GM15510 (cell line): ENCODE results near the gene NRN1L.

Experiments
- POLR2A ChIP-seq: IDR thresholded peaks from 3 replicates; pipeline ENCODE4 v1.6.1; 2011; ENCODE audit warnings: borderline replicate concordance; ENCODE audit not compliant: insufficient read length; ENCODE audit errors: extremely low read depth

The NRN1L gene

DNA sequence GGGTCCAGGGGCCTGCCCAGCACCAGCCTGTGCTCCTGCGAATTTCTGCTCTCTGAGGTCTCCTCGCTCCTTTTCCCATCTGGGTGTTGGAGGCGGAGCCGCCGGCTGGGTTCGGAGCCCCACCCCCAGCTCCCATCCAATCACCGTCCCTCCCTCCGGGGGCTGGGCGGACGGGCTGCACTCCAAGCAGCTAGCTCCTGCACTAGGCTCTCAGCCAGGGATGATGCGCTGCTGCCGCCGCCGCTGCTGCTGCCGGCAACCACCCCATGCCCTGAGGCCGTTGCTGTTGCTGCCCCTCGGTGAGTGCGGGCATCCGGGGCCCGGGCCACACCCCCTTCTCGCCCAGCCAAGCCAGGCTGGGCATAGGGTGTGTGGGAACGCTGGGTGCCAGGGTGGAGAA is at the start of gene NRN1L:
Gene NRN1L, plus strand, starts transcription at position 202 of the 400 bp plus-strand sequence. Its CDS starts 19 bp downstream, at position 221.
- TF ChIP-seq POLR2A: no peak

DNA sequence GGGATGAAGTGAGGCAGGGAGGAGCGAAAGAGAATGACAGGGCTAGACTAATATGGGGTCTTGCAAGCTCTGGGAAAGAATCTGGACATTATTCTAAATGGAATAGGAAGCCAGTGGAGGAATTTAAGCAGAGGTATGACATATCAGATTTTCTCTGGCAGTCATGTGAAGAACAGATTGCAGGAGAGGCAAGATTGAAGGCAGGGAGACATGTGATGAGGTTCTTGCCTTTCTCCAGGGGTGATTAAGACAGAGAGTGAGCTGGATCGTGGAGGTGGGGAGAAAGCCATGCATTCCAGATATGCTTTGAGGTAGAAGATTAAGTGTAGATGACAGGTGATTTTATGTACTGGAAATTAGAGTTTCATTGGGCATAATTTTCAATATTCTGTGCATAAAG is 46.9 kb upstream of the NRN1L start:
- TF ChIP-seq POLR2A: no peak

DNA sequence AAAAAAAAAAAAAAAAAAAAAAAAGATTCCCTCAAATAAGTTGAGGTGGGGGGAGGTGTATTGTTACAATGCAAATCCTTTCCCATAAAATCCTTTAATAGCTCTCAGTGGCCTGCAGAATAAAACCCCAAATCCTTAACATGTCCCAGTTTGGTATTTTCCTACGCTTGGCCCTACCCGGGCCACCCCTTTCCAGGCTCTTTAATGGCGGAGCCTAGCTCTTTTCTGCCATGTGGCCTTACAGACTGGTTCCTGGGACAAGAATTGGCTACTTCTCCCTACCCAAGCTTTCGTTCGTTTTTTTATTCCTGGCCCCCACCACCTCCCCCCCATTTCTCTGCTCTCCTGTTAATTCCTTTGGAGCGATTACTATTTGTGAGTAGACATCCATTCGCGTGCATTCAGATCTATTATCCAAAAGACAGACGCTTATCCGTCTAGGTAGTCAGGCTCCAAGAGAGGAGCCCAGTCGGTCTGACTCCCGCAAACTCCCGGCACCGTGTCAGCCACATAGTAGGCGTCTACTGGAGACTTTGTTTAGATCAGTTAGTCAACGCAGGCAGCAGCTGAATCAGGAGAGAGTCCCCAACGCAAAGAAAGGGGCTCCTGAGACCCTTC is 43.4 kb upstream of the NRN1L start:
- TF ChIP-seq POLR2A: no peak

DNA sequence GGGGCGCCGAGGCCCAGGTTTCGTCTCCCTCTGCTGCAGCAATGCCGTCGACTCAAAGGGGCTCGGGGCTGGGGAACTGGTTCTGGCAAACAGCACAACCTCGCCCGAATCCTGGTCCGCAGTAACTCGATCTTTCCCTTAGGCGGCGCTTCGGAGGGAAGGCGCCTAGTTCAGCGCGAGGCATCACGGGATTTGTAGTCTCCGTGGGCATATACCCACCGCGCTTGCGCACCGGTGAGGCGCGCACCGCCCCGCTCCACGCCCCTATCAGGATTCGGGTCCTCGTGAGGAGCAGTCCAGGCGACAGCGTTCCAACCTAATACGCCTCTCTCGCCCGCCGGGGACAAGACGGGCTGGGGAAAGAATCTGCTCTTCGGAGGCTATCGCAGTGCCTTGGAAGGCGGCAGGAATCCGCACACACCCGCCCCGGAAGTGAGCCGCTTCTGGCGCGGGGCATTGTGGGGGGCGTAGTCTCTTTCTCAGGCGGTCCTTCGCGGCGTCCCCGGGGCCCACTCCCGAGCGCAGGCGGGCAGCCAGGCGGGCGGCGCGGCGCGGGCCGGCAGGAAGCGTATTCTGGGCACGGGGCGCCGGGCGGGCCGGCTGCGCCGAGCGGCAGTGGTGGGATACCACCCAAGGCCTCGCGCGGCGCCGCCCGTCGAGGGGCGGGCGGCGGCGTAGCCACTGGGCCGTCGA is 42.7 kb upstream of the NRN1L start, which contains the start of gene THAP11:
Gene THAP11, plus strand, starts transcription at position 505 of the 693 bp plus-strand sequence. CDS start 235 bp downstream, outside the sequence.
- peak; percentile 70 for TF ChIP-seq POLR2A

DNA sequence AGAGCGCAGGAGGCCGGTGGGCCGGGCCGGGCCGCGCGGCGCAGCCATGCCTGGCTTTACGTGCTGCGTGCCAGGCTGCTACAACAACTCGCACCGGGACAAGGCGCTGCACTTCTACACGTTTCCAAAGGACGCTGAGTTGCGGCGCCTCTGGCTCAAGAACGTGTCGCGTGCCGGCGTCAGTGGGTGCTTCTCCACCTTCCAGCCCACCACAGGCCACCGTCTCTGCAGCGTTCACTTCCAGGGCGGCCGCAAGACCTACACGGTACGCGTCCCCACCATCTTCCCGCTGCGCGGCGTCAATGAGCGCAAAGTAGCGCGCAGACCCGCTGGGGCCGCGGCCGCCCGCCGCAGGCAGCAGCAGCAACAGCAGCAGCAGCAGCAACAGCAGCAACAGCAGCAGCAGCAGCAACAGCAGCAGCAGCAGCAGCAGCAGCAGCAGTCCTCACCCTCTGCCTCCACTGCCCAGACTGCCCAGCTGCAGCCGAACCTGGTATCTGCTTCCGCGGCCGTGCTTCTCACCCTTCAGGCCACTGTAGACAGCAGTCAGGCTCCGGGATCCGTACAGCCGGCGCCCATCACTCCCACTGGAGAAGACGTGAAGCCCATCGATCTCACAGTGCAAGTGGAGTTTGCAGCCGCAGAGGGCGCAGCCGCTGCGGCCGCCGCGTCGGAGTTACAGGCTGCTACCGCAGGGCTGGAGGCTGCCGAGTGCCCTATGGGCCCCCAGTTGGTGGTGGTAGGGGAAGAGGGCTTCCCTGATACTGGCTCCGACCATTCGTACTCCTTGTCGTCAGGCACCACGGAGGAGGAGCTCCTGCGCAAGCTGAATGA is 42.0 kb upstream of the NRN1L start:
- TF ChIP-seq POLR2A: peak; percentile 3

DNA sequence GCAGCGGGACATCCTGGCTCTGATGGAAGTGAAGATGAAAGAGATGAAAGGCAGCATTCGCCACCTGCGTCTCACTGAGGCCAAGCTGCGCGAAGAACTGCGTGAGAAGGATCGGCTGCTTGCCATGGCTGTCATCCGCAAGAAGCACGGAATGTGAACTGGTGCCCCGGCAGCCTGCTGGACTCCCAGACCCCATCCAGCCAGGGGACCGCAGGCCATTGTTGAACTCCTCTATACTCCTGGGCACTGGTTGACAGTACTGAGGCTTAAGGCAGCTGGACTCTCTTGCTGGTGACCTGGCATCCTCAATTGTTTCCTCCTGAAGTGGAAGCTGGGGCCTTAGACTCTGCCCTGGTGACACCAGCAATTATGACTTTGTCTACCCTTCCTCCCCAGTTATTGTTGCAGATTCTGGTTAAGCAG is 41.3 kb upstream of the NRN1L start:
- no peak for TF ChIP-seq POLR2A

DNA sequence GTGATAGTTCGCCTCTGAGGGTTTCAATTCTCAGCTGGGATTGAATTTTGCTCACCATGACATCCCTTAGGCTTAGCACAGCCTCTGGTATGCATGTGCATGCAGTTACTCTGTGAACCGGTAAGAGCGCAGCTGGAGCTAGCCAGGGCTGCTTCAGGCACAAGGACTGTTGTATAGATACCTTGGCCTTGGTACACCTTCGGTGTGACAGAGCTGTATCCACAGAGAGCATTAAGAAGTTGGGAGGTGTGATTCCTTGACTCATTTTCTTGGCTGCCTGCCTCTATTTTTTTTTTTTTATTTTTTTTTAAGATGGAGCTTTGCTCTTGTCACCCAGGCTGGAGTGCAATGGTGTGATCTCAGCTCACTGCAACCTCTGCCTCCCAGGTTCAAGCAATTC is 40.2 kb upstream of the NRN1L start:
- TF ChIP-seq POLR2A: no peak

DNA sequence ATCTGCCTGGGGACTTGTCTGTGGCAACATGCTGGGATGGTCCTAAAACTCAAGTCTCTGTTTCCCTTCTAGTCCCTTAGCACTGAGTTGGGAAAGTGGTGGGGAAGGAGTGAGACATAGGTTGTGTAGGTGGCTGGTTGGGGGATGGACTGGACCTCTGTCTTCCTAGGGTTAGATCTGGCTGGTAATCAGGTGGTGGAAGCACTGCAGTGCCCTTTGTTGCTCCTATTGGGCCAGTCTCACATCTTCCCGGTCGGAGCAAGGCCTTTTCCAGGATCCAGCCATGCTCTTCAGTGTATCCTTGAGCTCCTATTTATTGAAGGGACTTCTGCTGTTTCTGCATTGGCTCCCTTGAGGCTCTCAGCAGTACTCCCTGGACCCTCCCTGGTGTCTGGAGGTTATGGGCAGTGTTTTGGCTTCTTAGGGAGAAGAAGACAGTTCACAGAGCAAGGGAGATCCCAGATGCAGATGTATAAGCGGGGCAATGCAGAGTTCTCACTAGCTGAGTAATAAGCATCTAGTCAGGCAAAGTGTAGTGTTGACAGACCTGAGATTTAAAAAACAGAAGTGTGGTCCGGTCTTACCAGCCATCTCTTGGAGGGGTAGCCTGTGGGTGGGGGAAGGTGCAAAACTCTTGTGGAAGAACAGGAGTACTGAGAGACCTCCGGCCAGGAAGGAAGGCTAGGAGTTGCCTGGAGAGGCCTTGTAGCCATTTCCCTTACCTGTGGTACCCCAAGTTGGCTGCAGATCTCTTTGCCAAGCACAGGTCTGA is 39.2 kb upstream of the NRN1L start:
- no peak for TF ChIP-seq POLR2A

DNA sequence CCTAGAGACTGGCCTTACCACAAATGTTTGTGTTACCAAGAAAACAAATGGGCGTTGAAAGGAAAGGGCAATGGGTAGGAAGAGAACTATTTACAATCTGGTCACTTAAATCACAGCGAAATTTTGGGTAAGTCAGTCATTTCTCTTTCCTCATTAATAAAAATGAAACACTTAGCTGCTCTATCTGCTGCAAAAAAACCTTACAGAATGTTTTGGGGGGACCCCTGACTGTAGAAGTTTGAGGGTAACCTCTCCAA is 38.7 kb upstream of the NRN1L start:
- no peak for TF ChIP-seq POLR2A

DNA sequence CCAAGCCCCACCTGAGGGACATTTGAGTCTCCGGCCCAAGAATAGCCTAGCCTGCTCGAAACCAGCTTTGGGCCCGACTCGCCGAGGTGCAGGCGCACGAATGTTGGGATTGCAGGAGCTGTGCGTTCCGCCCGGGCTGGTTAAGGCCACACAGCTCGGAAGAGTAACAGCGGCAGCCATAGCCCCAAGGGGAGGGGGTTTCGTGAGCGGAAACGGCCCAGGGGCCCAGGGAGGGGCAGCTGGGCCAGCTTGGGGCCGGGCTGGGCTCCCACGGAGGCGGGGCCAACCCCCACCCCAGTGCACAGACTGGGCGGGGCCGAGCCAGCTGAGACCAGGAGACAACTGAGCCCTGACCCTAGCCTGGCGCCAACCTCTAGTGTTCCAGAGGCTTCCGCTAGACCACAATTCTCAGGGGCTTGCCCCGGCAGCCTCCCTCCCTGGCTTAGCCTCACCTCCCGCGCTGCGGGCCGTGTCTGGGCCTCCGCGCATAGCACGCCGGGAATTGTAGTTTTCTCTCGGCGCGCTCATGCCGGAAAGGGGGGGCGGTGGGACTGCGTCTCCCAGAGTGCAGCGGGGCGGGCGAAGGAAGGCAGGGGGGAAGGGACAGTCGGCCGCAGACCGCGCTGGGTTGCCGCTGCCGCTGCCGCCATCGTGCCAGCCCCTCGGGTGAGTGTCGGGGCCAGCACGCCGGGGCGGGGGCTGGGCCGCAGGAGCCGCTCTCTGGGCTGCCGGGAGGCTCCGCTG is 38.2 kb upstream of the NRN1L start, which contains the start of gene NUTF2:
Gene NUTF2, plus strand, starts transcription at position 614 of the 744 bp plus-strand sequence. CDS start 18,198 bp downstream, outside the sequence.
- TF ChIP-seq POLR2A: peak; percentile 73

DNA sequence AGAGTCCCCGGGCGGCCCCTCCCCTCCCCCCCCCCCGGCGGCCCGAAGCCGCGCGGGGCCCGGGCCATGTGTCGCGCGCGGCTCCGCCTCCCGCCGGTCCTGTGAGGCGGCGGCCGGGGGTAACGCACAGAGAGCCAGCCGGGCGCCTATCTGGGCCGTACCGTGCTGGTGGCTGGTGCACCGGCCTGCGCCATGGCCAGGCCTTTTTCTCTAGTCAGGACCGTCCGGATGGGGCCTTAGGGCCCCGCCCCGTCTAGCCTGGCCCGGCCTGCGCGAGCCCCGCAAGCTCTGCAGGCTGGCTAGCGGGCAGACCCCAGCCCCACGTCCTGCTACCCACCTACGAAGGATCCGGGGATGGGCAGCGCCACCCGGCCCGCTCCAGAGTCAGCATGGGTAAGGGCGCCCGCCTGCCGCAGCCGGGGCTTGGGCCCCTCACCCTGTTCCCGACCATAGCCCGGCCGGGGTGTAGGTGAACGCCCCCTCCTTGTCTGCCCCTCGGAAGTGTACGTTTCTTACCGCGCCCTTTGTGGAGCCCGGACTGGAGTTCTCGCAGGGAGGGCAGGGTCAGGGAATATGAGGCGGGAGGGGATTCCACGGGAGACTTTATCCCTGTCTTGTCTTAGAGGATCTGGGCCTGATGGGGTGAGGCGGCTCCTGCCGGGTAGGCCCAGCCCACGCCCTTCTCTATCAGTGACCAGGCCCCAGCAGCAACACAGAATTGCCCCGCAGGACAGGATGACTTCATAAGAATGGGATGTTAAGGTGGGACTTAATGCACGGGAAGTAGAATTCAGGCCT is 37.4 kb upstream of the NRN1L start, which contains the start of gene CENPT:
Gene CENPT, minus strand, starts transcription at position 630 of the 798 bp plus-strand sequence. CDS start 13,834 bp downstream, outside the sequence.
- TF ChIP-seq POLR2A: no peak

DNA sequence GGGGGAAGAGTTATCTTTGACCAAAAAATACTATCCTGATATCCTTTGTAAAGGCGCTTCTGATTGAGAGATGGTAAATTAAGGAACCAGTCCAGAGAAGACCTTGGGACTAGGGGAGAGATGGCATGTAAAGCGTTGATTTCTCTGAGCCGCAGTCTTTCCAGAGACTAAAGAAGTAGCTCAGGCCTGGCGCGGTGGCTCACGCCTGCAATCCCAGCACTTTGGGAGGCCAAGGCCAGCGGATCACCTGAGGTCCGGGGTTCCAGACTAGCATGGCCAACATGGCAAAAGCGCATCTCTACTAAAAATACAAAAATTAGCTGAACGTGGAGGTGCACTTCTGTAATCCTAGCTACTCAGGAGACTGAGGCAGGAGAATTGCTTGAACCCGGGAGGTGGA is 36.6 kb upstream of the NRN1L start:
- TF ChIP-seq POLR2A: no peak

DNA sequence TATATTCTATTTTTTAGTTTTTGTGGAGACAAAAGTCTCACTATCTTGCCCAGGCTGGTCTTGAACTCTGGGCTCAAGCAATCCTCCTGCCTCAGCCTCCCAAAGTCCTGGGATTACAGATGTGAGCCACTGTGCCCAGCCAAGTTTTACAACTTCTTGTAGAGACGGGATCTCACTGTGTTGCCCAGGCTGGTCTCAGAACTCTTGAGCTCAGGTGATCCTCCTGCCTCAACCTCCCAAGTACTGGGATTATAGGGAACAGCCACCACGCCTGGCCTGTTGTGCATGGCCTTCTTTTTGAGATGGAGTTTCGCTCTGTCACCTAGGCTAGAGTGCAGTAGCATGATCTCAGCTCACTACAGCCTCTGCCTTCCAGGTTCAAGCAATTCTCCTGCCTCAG is 31.0 kb upstream of the NRN1L start:
- TF ChIP-seq POLR2A: no peak
